HFF-Myc (cell line): Measurements from ENCODE around the gene CES2.

Source experiments
- DNase-seq: peaks from one replicate; pipeline ENCODE4 v3.0.0-alpha.2; 2011; ENCODE audit warnings: low read depth; ENCODE audit errors: extremely low read depth
- H3K4me3 ChIP-seq: replicated peaks from 2 replicates; pipeline ENCODE4 v1.5.1; 2011; ENCODE audit warnings: low read depth, mild to moderate bottlenecking, control low read depth, low read length
- CTCF ChIP-seq: IDR thresholded peaks from 2 replicates; pipeline ENCODE4 v1.5.1; 2012; ENCODE audit warnings: mild to moderate bottlenecking, low read depth, low read length, control low read depth; ENCODE audit errors: missing control alignments

Gene CES2

GRCh38 chr16:66902648-66903543, 32.4 kb upstream of the CES2 start:
- no peak for TF ChIP-seq CTCF
- H3K4me3 ChIP-seq = no peak overlapping the region
- no peak for DNase-seq

GRCh38 chr16:66903544-66904427, 31.5 kb upstream of the CES2 start:
- DNase-seq = no peak
- no peak for TF ChIP-seq CTCF
- no peak overlapping the region for H3K4me3 ChIP-seq

- TF ChIP-seq CTCF = no peak
- DNase-seq = no peak
- H3K4me3 ChIP-seq = no peak overlapping the region
Measured at GRCh38 chr16:66904428-66904845, 30.9 kb upstream of the CES2 start.

- TF ChIP-seq CTCF = no peak
- no peak overlapping the region for H3K4me3 ChIP-seq
- DNase-seq = no peak
Measured at GRCh38 chr16:66904846-66905632, 30.3 kb upstream of the CES2 start.

GRCh38 chr16:66905633-66906539, 29.4 kb upstream of the CES2 start:
- TF ChIP-seq CTCF = no peak

More at GRCh38 chr16:66905633-66906539, 29.4 kb upstream of the CES2 start:
- no peak overlapping the region for H3K4me3 ChIP-seq
- DNase-seq = no peak
